KG1 (cell line): ENCODE results near the gene TUBAL3.
"Not testable (repeated sequence)": the region's sequence is repeated elsewhere in the genome, so short reads cannot be mapped to it uniquely, and the experiment has no call there.

Experiments
- DNase-seq: peaks from one replicate; lab custom pipeline; 2025; lab: John Stamatoyannopoulos, UW

TUBAL3 gene

GRCh38 chr10:5423771-5424170, 19.1 kb upstream of the TUBAL3 start:
- DNase-seq: no peak

DNA sequence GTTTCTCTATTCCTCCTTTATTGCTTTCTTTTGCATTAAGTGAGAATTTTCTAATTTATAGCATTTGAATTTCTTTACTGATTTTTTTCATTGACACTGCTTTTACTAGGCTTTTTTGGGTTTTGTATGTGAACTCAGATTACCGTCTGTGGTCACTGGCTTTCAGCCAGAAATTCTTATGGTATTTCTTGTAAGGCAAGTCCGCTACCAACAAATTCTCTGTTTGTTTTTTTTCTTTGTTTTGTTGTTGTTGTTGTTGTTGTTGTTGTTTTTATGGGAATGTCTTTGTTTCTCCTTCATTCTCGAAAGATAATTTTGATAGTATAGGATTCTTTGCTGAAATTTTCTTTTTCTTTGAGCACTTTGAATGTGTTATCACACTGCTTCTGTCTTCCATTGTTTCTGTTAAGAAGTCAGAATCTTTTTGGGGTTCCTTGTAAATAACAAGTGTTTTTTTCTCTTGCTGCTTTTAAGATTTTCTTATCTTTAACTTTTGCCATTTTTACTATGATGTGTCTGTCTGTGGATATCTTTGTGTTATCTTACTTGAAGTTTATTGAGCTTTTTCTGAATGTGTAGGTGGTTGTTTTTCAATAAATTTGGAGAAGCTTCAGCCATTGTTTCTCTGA, 15.0 kb upstream of the TUBAL3 start:
- DNase-seq: no peak

DNA sequence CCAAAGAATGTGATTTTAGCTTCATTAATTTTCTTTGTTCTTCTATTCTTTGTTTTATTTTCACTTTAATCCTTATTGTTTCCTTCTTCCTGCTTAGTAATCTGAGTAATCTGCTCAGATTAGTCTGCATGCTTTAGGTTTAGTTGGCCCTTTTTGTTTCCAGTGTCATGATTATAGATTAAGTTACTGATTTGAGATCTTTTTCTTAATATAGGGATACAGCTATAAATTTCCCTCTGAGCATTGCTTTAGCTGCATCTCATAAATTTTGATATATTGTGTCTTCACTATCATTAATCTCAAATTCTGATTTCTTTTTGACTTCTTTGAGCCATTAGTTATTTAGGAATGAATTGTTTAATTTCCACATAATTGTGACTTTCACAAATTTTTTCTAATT, 14.0 kb upstream of the TUBAL3 start:
- DNase-seq: no peak

DNA sequence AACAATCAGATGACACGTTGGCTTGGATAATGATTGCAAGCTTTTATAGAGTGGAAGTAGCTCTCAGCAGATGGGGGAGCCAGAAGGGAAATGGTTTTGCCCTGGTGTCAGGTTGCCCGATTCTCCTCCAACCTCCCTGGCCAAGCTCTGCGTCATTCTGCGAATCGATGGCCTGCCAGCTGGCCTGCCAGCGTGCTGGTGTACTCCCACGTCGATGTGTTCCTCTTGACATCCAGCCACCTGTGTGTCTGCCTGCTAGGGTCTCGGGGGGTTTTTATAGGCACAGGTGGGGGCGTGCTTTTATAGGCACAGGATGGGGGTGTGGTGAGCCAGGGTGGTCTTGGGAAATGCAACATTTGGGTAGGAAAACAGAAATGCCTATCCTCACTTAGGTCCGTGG, 12.4 kb upstream of the TUBAL3 start:
- DNase-seq: no peak

DNA sequence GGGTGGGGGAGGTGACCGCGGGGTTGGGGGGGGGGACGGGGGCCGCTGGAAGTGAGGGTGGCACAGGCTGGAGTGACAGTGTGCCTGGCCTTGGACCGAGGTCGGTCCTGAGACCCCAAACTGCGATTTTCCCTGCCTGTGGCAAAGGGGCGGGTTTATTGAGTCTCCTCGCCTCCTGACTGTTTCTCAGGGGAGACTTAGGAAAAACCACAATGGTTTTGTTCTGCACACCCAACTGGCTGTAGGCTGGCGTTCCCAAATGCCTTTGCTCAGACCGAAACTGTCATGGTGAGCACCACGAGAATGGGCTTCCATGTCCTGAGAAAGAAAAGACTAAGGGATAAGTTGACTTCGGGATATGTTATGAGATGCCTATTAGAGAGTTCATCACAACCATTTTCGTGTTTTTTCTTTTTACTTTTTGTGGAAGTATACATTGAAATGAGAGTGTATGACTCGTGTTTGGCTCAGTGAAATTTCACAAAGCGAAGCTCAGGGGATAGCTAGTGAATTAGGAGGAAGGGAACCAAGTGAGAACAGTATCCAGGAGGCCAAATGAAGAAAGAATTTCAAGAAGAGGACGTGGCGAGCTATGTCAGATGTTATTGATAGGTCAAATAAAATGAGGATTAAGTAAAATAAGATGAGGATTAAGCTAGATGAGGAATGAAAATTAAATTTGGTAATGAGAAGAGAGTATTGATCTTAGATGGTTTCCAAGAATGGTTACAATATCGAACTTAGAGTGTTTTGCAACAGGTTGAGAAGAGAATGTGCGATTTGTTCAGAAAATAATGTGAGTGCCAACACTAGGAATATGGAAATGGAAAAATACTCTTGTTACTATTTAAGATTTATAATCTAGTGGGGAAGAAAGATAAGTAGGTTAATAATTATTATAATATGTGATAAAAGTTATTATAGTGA, 8.6 kb upstream of the TUBAL3 start:
- DNase-seq: no peak

GRCh38 chr10:5412277-5412941, 7.8 kb upstream of the TUBAL3 start, which contains the start of gene NET1:
Gene NET1 (plus strand): TSS chr10:5412557. CDS start chr10:5412693, 136 bp downstream.
- DNase-seq: peak; percentile 82

DNA sequence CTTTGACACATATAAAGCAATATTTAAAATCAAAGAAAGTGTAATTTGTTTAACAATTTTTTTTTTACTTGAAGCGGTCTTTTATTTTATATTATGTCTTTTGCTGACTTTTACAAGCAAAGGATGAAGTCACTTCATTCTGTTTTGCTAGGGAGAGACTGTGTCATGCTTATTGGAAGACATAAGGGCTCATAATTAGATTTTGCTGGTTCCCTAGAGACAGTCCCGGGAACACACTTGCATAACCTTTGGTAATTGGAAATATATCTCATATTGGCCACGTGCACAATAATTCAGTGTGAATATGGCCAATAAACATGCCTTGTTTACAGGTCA, 7.3 kb upstream of the TUBAL3 start:
- DNase-seq: no peak

GRCh38 chr10:5410787-5411186, 6.2 kb upstream of the TUBAL3 start:
- not testable (repeated sequence) for DNase-seq

DNA sequence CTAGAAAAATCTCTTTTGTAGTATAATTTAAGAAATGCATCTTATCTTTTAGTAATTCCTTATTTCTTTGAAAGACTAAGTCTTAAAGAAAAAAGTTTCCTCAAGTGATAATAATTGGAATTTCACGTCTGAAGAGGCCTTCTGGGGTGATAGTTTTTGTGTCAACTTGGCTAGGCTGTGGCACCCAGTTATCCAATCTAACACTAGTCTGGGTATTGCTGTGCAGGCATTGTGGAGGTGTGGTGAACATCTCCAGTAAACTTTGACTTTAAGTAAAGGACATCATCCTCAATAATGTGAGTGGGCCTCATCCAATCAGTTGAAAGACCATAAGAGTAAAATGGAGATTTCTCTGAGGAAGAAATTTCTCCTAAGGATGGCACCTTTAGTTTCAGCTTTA, 2.3 kb upstream of the TUBAL3 start:
- DNase-seq: no peak

DNA sequence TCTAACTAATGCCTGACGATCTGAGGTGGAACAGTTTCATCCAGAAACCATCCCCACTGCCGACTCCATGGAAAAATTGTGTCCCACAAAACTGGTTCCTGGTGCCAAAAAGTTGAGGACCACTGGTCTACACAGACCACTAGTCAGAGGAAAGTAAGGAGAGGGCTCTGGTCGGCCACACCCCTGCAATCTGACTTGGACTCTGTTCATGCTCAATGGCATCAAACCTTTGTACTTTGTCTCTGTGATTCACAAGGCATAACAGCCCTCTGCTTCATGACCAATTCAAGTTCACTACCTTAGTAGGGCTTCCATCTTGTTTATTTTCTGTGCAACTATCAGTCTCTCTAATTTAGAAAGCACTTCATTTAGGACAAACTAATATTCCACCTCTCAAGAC, 1.8 kb downstream of the TUBAL3 start:
- DNase-seq: no peak

DNA sequence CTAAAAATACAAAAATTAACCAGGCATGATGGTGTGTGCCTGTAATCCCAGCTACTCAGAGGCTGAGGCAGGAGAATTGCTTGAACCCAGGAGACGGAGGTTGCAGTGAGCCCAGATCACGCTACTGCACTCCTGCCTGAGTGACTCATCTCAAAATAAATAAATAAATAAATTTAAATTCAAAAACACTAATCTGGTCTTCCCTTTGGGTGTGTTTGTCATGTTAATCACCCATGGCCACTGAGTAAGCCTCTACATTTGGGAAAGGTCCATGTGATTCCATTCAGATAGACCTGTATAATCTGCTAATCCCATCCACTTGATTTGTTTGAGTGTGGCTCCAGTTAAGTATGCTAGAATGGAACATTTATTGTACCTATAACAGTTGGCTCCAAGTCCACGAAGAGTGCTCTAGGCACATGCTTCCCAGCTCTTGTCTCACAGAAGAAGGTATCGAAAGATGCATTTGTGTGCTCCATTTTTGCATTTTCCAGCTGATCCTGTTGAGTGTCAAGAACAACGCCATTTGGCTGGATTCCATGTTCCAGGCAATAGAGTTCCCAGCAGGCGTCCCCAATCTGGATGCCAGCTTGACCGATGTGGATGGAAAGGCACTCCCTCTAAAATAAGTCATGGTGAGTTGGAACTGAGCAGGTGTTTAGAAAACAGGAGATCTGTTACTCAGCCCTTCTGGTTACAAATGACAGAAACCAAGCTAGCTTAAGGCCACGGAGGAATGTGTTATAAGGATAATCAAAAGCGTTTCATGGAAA, 4.0 kb downstream of the TUBAL3 start:
- DNase-seq: no peak

GRCh38 chr10:5399332-5399731, 5.3 kb downstream of the TUBAL3 start:
- no peak for DNase-seq

DNA sequence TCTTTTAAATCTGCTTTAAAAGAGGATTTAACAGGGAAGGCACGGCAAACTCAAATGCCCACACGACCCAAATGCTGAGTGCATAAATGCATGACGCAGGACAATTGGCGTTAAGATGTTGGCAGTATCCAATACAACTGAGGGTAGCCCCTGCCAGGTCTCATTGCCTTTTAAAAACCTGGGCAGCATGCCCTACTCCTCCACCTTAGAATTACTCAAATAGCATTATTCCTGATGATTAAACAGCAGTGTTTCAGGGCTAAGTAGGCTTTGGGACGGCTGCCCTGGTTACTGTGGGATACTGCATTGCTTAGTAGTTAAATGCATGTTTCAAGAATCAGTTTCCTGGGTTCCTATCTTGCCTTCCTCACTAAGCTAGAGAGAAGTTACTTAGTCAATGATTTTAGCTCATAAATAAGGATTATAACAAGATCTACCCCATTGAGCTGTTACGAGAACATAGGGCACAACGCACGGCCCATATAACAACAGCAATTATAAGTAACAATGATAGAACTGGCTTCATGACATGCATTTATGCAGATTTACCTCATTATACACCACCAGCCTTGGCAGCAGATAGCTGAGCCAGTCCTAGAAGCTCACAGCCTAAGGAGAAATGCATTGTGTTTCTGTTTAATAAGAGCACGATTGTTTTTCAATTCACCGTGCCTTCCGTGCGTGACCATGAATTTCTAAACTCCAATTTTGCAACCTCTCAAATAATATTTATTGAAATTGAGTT, 7.9 kb downstream of the TUBAL3 start:
- DNase-seq: no peak

DNA sequence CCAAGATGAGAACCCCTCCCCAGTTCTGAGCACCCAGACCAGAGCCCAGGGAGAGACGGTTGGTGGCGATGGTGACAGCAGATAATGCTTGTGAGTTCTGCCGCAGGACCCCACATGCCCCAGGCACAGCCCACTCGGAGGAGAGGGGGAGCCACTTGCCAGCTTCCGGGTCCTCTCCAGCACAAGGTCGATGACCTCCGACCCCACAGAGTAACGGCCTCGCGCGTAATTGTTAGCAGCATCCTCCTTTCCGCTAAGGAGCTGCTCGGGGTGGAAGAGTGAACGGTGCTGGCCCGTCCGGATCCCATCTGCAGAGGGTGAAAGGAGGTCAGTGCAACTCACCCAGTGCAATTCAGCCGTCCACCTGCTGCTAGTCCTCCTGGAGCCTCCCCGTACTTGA, 9.5 kb downstream of the TUBAL3 start:
- DNase-seq: no peak

- no peak for DNase-seq
Measured at GRCh38 chr10:5393529-5393928, 11.1 kb downstream of the TUBAL3 start.

DNA sequence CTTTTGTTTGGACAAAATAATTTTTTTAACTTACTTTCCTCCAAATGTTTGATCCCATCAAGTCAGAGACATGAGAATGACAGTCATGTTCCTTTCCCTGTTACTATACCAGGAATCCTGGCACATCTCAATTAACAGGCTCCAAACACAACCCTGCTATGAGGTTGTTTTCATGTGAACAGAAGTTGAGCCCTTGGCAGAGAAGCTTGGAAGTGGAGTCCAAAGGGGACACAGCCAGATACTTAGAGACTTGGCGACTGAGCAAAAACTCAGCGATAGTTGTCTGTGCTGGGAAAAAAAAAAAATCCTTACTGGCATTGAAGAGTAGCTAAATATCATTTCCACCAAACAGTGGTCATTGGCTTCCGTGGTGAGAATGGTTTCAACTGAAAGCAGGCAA, 12.8 kb downstream of the TUBAL3 start:
- no peak for DNase-seq

- DNase-seq: no peak
Measured at GRCh38 chr10:5390607-5391205, 13.9 kb downstream of the TUBAL3 start.

- DNase-seq: no peak
Measured at GRCh38 chr10:5387169-5387568, 17.5 kb downstream of the TUBAL3 start.

DNA sequence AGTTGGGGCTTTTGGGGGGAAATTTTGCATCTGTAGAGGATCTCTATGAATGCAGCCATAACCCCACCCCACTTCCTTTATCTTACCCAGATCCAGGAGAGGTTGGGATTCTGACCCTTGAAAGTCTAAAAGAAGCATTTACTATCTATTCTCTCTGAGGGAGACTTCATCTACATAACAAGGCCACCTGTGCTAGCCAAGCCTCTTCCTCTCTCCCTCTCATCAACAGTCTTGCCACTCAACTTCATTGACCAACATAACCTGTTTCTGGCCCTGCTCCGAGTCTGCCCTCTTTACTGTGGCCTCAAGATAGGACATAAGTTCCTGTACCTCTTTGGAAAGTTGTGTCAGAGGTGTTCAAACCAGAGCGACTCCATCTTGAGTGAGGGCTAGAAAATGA, 19.4 kb downstream of the TUBAL3 start:
- DNase-seq: no peak

GRCh38 chr10:5381187-5381586, 23.4 kb downstream of the TUBAL3 start:
- no peak for DNase-seq

- DNase-seq: not testable (repeated sequence)
Measured at GRCh38 chr10:5380395-5380794, 24.2 kb downstream of the TUBAL3 start.
